ENCODE measurements around the gene ERAP2. TPM values are rescaled to one million over a fixed set of nuclear protein-coding genes. Genes with fewer than 3 reads are reported as not detected.

ERAP2 gene
- total RNA-seq, 3 donors from 2014 or later = 16.1 to 44.8 (median 19.5) TPM

- Histone ChIP-seq H3K36me3 (ENCODE audit: low read depth) (no peaks in the 10 kb centered on the region), H3K4me3 (no peak overlapping the region), H3K4me1 (ENCODE audit: low read depth) (peaks cover 4% of the 10 kb centered on the region), H3K9me3 (no peaks in the 10 kb centered on the region)
- intact Hi-C loops (cut with DNase I, micrococcal nuclease) = loop anchor here in 1 of 2 donors (10.0 kb wide), 1 partner anchor 285 kb away; no protein-coding TSS in a partner anchor
- no peak for TF ChIP-seq CTCF (IDR thresholded peaks at IDR 0.05)
- DNase-seq (no peak), ATAC-seq (no peak)
Observed at GRCh38 chr5:96879665-96880064, 3.4 kb downstream of the ERAP2 start.

GRCh38 chr5:96880444-96881164 lies 4.3 kb downstream of the ERAP2 start:
- H3K36me3 ChIP-seq (ENCODE audit: low read depth) = no peaks in the 10 kb centered on the region
- H3K9me3 ChIP-seq = no peaks in the 10 kb centered on the region
- ATAC-seq (peak; percentile 74), DNase-seq (no peak)
- intact Hi-C loops (cut with DNase I, micrococcal nuclease) = no loop called here
- H3K4me3 ChIP-seq = no peak overlapping the region
- TF ChIP-seq CTCF (IDR thresholded peaks at IDR 0.05) = no peak
- H3K4me1 ChIP-seq (ENCODE audit: low read depth) = peaks cover 4% of the 10 kb centered on the region

- Histone ChIP-seq H3K4me1 (ENCODE audit: low read depth) (peaks cover 4% of the 10 kb centered on the region), H3K4me3 (no peak overlapping the region), H3K36me3 (ENCODE audit: low read depth) (no peaks in the 10 kb centered on the region), H3K9me3 (no peaks in the 10 kb centered on the region)
- no peak for TF ChIP-seq CTCF (IDR thresholded peaks at IDR 0.05)
- peak; percentile 62 for ATAC-seq
- no peak for DNase-seq
- intact Hi-C loops (cut with DNase I, micrococcal nuclease) = no loop called here
Observed at GRCh38 chr5:96881511-96882115, 5.3 kb downstream of the ERAP2 start.

DNA sequence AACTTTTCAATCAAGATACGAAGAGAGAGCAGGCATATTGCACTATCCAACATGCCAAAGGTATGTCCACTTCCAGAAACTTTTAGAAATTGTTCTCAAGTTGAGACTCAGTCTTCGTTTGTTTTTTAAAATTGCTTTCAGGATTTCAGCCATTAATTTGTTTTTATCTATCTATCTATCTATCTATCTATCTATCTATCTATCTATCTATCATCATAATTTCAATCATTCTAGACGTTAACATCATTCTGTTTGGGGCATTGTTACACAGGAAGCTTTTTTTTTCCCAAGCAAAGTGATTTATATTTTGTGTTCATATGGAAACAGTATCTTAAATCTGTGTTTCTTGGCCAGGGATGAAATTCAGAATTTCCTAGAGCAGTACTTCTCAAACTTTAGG lies 7.6 kb downstream of the ERAP2 start:
- Histone ChIP-seq H3K36me3 (ENCODE audit: low read depth) (no peaks in the 10 kb centered on the region), H3K4me3 (no peak overlapping the region), H3K4me1 (ENCODE audit: low read depth) (no peaks in the 10 kb centered on the region), H3K9me3 (no peaks in the 10 kb centered on the region)
- intact Hi-C loops (cut with DNase I, micrococcal nuclease) = no loop called here
- ATAC-seq (no peak), DNase-seq (no peak)
- no peak for TF ChIP-seq CTCF (IDR thresholded peaks at IDR 0.05)

DNA sequence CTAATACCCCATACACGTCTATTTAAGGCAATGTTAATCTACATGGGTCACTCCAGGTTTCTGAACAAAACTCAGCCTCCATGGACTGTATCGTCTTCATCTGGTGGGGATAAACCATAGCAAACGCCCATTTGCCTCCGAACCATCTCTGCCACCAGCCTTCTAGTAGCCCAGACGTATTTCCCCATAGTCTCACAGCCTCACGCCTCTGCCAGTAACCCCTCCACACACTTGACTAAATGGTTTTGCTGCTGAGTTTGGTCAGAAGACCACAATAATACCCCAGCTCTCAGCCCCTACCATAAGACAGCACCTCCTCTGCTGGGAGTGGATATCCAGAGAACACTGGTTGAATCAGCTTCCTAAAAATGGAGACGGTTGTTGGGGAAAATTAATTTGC lies 8.7 kb downstream of the ERAP2 start:
- no peak for ATAC-seq

More for the DNA sequence above, 8.7 kb downstream of the ERAP2 start:
- DNase-seq = no peak
- Histone ChIP-seq H3K9me3 (no peaks in the 10 kb centered on the region), H3K4me3 (no peak overlapping the region), H3K36me3 (ENCODE audit: low read depth) (no peaks in the 10 kb centered on the region), H3K4me1 (ENCODE audit: low read depth) (no peaks in the 10 kb centered on the region)
- no peak for TF ChIP-seq CTCF (IDR thresholded peaks at IDR 0.05)
- intact Hi-C loops (cut with DNase I, micrococcal nuclease) = no loop called here

Measured in mucosa of descending colon (tissue), 3 donors.